Fibroblast of lung (primary cell): ENCODE measurements around the gene DCAF7.

ENCODE experiments used
- CTCF ChIP-seq, 2 donors: IDR thresholded peaks in 1 of 2; conservative IDR thresholded peaks in 1 of 2; 1 replicate in 1 of 2; 2 replicates in 1 of 2; pipeline ENCODE4 v1.5.1; 2011 to 2012; ENCODE audit warnings: low read length in 2 of 2, control low read depth in 1 of 2, inconsistent platforms in 1 of 2, low read depth in 1 of 2, mild to moderate bottlenecking in 1 of 2
- EZH2 ChIP-seq: IDR thresholded peaks from 2 replicates; pipeline ENCODE4 v1.5.1; 2012; ENCODE audit warnings: low read length, control low read depth, mild to moderate bottlenecking; ENCODE audit errors: missing control alignments

- no peak for TF ChIP-seq CTCF (conservative IDR thresholded peaks at IDR 0.05 in 1 of 2, IDR thresholded peaks at IDR 0.05 in 1 of 2; ENCODE audit: low read depth in 1 of 2, low read length in 2 of 2)
- no peak for TF ChIP-seq EZH2
These were observed 91.6 kb downstream of the DCAF7 start for GRCh38 chr17:63641692-63642448.
